H1 (cell line): Measurements from ENCODE around the gene MCRS1. TPM values are rescaled to one million over a fixed set of nuclear protein-coding genes. Genes with fewer than 3 reads are reported as not detected.

Experiments used
- CTCF ChIA-PET: fragments of 300-600 bp; sonication (Branson Sonifier 250); formaldehyde crosslinking; loops from one replicate; lab custom pipeline; 2021; ENCODE audit not compliant: partially characterized antibody; lab: Charles Lee
- POLR2A ChIA-PET: fragments of 300-600 bp; sonication (Branson Sonifier 250); formaldehyde crosslinking; loops from one replicate; lab custom pipeline; 2021; ENCODE audit warnings: inconsistent platforms; ENCODE audit not compliant: partially characterized antibody; lab: Charles Lee
- DNase-seq, 2 experiments: peaks; one replicate each; pipeline versions ENCODE4 v3.0.0 to v3.0.0-alpha.2; 2010 to 2022; ENCODE audit warnings: low spot score in 2 of 2, low read depth in 1 of 2, mixed read lengths in 1 of 2
- FAIRE-seq: peaks from 2 replicates; lab custom pipeline; 2011; peaks lifted over from hg19 to GRCh38; lab: Jason Lieb, UNC
- H2AFZ ChIP-seq: 2 replicates; pipeline ENCODE4 v1.8.1; 2012; ENCODE audit warnings: low read length, inconsistent platforms
- H2AK5ac ChIP-seq: 2 replicates; pipeline ENCODE4 v1.6.1; 2013; ENCODE audit warnings: low read depth, low read length
- H2BK120ac ChIP-seq: replicated peaks from 2 replicates; pipeline ENCODE3; 2013; ENCODE audit warnings: low read depth, low read length, inconsistent platforms
- H2BK12ac ChIP-seq: 2 replicates; pipeline ENCODE4 v1.6.1; 2013; ENCODE audit warnings: low read depth, low read length
- H2BK15ac ChIP-seq: 2 replicates; pipeline ENCODE4 v1.6.1; 2013; ENCODE audit warnings: low read length
- H2BK20ac ChIP-seq: 2 replicates; pipeline ENCODE4 v1.6.1; 2013; ENCODE audit warnings: low read length
- H2BK5ac ChIP-seq: 2 replicates; pipeline ENCODE4 v1.6.1; 2013; ENCODE audit warnings: low read depth, low read length
- H3K14ac ChIP-seq: 2 replicates; pipeline ENCODE4 v1.6.1; 2013; ENCODE audit warnings: inconsistent platforms; ENCODE audit not compliant: insufficient read length
- H3K18ac ChIP-seq: 2 replicates; pipeline ENCODE4 v1.6.1; 2013; ENCODE audit warnings: low read length; ENCODE audit errors: extremely low read depth
- H3K23ac ChIP-seq: 2 replicates; pipeline ENCODE4 v1.6.1; 2013; ENCODE audit warnings: inconsistent platforms; ENCODE audit not compliant: insufficient read length
- H3K23me2 ChIP-seq: 2 replicates; pipeline ENCODE4 v1.6.1; 2013; ENCODE audit warnings: low read depth, low read length
- H3K27ac ChIP-seq: 2 replicates; pipeline ENCODE4 v1.6.1; 2011; ENCODE audit warnings: low read depth, low read length, inconsistent platforms
- H3K27me3 ChIP-seq, 4 experiments: replicated peaks in 1 of 4; 1 replicate in 1 of 4; 2 replicates in 3 of 4; pipeline versions ENCODE4 v1.6.1 to v1.8.1; 2011 to 2013; ENCODE audit warnings: low read length in 3 of 4, mild to moderate bottlenecking in 3 of 4, inconsistent platforms in 2 of 4, mixed read lengths in 2 of 4, moderate library complexity in 1 of 4; ENCODE audit not compliant: control insufficient read depth in 3 of 4, insufficient read depth in 3 of 4; ENCODE audit errors: extremely low read depth in 1 of 4
- H3K36me3 ChIP-seq, 4 experiments: 2 replicates each; pipeline versions ENCODE4 v1.6.1 to v1.8.1; 2011 to 2013; ENCODE audit warnings: mild to moderate bottlenecking in 4 of 4, low read length in 3 of 4, moderate library complexity in 2 of 4, control low read depth in 1 of 4, inconsistent platforms in 1 of 4; ENCODE audit not compliant: insufficient read depth in 4 of 4, control insufficient read depth in 2 of 4
- H3K4ac ChIP-seq: replicated peaks from 2 replicates; pipeline ENCODE3; 2013; ENCODE audit warnings: low read length, low read depth, mixed read lengths, inconsistent platforms; ENCODE audit not compliant: insufficient read length
- H3K4me1 ChIP-seq, 4 experiments: replicated peaks in 1 of 4; 1 replicate in 1 of 4; 2 replicates in 3 of 4; pipeline versions ENCODE4 v1.6.1 to v1.8.1; 2011 to 2013; ENCODE audit warnings: low read length in 3 of 4, inconsistent platforms in 2 of 4, mixed read lengths in 1 of 4; ENCODE audit not compliant: insufficient read depth in 4 of 4, control insufficient read depth in 3 of 4
- H3K4me2 ChIP-seq, 2 experiments: 2 replicates each; pipeline versions ENCODE4 v1.6.1 to v1.8.1; 2011 to 2013; ENCODE audit warnings: low read depth in 2 of 2, low read length in 2 of 2, control low read depth in 1 of 2, inconsistent platforms in 1 of 2, mild to moderate bottlenecking in 1 of 2; ENCODE audit not compliant: insufficient read depth in 1 of 2
- H3K4me3 ChIP-seq, 4 experiments: fragments of 200-600, 300-600 bp in 1 of 4; sonication (generic), shearing (Covaris generic), sonication (Bioruptor Twin) in 1 of 4; 2 replicates each; pipeline versions ENCODE4 v1.5.1 to v1.8.1; 2011 to 2016; ENCODE audit warnings: low read length in 4 of 4, low read depth in 3 of 4, control low read depth in 2 of 4, inconsistent platforms in 2 of 4, mild to moderate bottlenecking in 2 of 4, mixed read lengths in 1 of 4, moderate library complexity in 1 of 4; ENCODE audit not compliant: insufficient read depth in 2 of 4; ENCODE audit errors: extremely low read depth in 1 of 4
- H3K56ac ChIP-seq: replicated peaks from 2 replicates; pipeline ENCODE3; 2013; ENCODE audit warnings: low read depth, mild to moderate bottlenecking, mixed read lengths, low read length, inconsistent platforms; ENCODE audit not compliant: insufficient read length
- H3K79me1 ChIP-seq: 2 replicates; pipeline ENCODE4 v1.6.1; 2013; ENCODE audit warnings: low read depth, low read length, control low read depth
- H3K79me2 ChIP-seq, 2 experiments: 2 replicates each; pipeline versions ENCODE4 v1.6.1 to v1.8.1; 2012 to 2013; ENCODE audit warnings: low read length in 2 of 2, mild to moderate bottlenecking in 2 of 2, inconsistent platforms in 1 of 2; ENCODE audit not compliant: insufficient read depth in 2 of 2, control insufficient read depth in 1 of 2
- H3K9ac ChIP-seq, 4 experiments: replicated peaks in 1 of 4; 1 replicate in 1 of 4; 2 replicates in 3 of 4; pipeline versions ENCODE4 v1.6.1 to v1.8.1; 2011 to 2013; ENCODE audit warnings: low read depth in 3 of 4, low read length in 3 of 4, control low read depth in 2 of 4, mild to moderate bottlenecking in 2 of 4, moderate library complexity in 2 of 4, inconsistent platforms in 1 of 4; ENCODE audit errors: extremely low read depth in 1 of 4
- H3K9me3 ChIP-seq, 2 experiments: 2 replicates each; pipeline versions ENCODE4 v1.6.1 to v1.8.1; 2012 to 2013; ENCODE audit warnings: mild to moderate bottlenecking in 2 of 2, moderate library complexity in 2 of 2, control low read depth in 1 of 2, inconsistent platforms in 1 of 2, low read depth in 1 of 2, low read length in 1 of 2, mixed read lengths in 1 of 2; ENCODE audit not compliant: insufficient read depth in 2 of 2
- H4K20me1 ChIP-seq, 2 experiments: replicated peaks in 1 of 2; 2 replicates each; pipeline versions ENCODE3 to v1.8.1; 2011 to 2013; ENCODE audit warnings: inconsistent platforms in 2 of 2, low read length in 2 of 2, mild to moderate bottlenecking in 1 of 2; ENCODE audit not compliant: insufficient read depth in 2 of 2, control insufficient read depth in 1 of 2
- H4K5ac ChIP-seq: 2 replicates; pipeline ENCODE4 v1.6.1; 2013; ENCODE audit warnings: low read length, low read depth, mixed read lengths, inconsistent platforms; ENCODE audit not compliant: insufficient read length
- H4K8ac ChIP-seq: 2 replicates; pipeline ENCODE4 v1.8.0; 2013; ENCODE audit warnings: mild to moderate bottlenecking, moderate library complexity, low read length, inconsistent platforms; ENCODE audit not compliant: insufficient read depth; ENCODE audit errors: extremely low read depth
- H4K91ac ChIP-seq: replicated peaks from 2 replicates; pipeline ENCODE3; 2013; ENCODE audit warnings: low read length, mixed read lengths, inconsistent platforms; ENCODE audit not compliant: insufficient read length
- CBX8 ChIP-seq: fragments of 300-800, 300-1000 bp; sonication (generic); IDR thresholded peaks from 2 replicates; pipeline ENCODE4 v1.7.1; 2016; ENCODE audit warnings: low read depth, low read length, borderline replicate concordance
- JUND ChIP-seq: IDR thresholded peaks from 2 replicates; pipeline ENCODE4 v1.6.1; 2011; ENCODE audit warnings: mild to moderate bottlenecking, improper control_type of control experiment, low read length
- NANOG ChIP-seq: IDR thresholded peaks from 2 replicates; pipeline ENCODE4 v1.6.1; 2011; ENCODE audit warnings: low read length, low read depth, mild to moderate bottlenecking, inconsistent platforms; ENCODE audit not compliant: insufficient read depth, poor library complexity, severe bottlenecking
- POU5F1 ChIP-seq: IDR thresholded peaks from 2 replicates; pipeline ENCODE4 v1.6.1; 2011; ENCODE audit warnings: low read depth, mild to moderate bottlenecking, low read length, moderate library complexity
- RAD21 ChIP-seq, 2 experiments: IDR thresholded peaks in 1 of 2; conservative IDR thresholded peaks in 1 of 2; 2 replicates each; pipeline ENCODE4 v1.6.1; 2011; ENCODE audit warnings: low read depth in 2 of 2, low read length in 2 of 2, improper control_type of control experiment in 1 of 2, inconsistent platforms in 1 of 2, mild to moderate bottlenecking in 1 of 2, moderate library complexity in 1 of 2
- RFX5 ChIP-seq: IDR thresholded peaks from 2 replicates; pipeline ENCODE4 v1.6.1; 2011; ENCODE audit warnings: low read depth, low read length, improper control_type of control experiment, borderline replicate concordance
- SIN3A ChIP-seq, 2 experiments: IDR thresholded peaks in 1 of 2; conservative IDR thresholded peaks in 1 of 2; 2 replicates each; pipeline ENCODE4 v1.6.1; 2011 to 2012; ENCODE audit warnings: low read length in 2 of 2, improper control_type of control experiment in 1 of 2, low read depth in 1 of 2, mild to moderate bottlenecking in 1 of 2
- TAF1 ChIP-seq: IDR thresholded peaks from 2 replicates; pipeline ENCODE4 v1.6.1; 2011; ENCODE audit warnings: mild to moderate bottlenecking, low read depth, low read length
- TAF7 ChIP-seq: optimal IDR thresholded peaks from 2 replicates; pipeline ENCODE3; 2011; ENCODE audit warnings: low read depth, mild to moderate bottlenecking, inconsistent platforms, low read length, moderate library complexity, borderline replicate concordance
- USF2 ChIP-seq: IDR thresholded peaks from 2 replicates; pipeline ENCODE4 v1.6.1; 2011; ENCODE audit warnings: low read length, improper control_type of control experiment
- WGBS, 2 experiments: shearing (Covaris generic) in 1 of 2; methylation state at CpG; one replicate each; pipeline versions ENCODE4 v1.1.6 to v1.1.7; 2013 to 2015; ENCODE audit warnings: low lambda C conversion rate in 2 of 2, mixed read lengths in 2 of 2, inconsistent platforms in 1 of 2, low coverage in 1 of 2, missing lambda C conversion rate in 1 of 2; ENCODE audit not compliant: insufficient replicate concordance in 2 of 2, insufficient coverage in 1 of 2, insufficient read length in 1 of 2; ENCODE audit errors: extremely low coverage in 1 of 2, missing lambda C conversion rate in 1 of 2; 5-methylcytosine and 5-hydroxymethylcytosine counted together
- polyA plus RNA-seq, 7 experiments: library from polyadenylated mRNA; depleted of rRNA in 3 of 7; stranded (reverse) in 5 of 7; unstranded in 2 of 7; fragments of >200 nt in 5 of 7; fragments of 200-250 nt in 2 of 7; gene quantifications; 1 replicate in 5 of 7; 2 replicates in 1 of 7; 4 replicates in 1 of 7; pipeline versions ENCODE4 v1.2.1 to v1.2.3, GENCODE V29; 2011 to 2013; ENCODE audit warnings: missing spikeins in 2 of 7, mixed read lengths in 2 of 7
- total RNA-seq: library from RNA; stranded (reverse); fragmentation: NEBNext Ultra II Directional; extraction: Animal tissue kit (Norgen Biotek cat#: 25700); gene quantifications from 2 replicates; pipeline ENCODE4 v1.2.1, GENCODE V29; 2021

Gene MCRS1
- total and polyA plus RNA-seq, 2 of the 8 experiments (the other 6 are each of a cell fraction or from before 2014, with no cell fraction given), result 90.3 to 139 TPM

GRCh38 chr12:49521389-49521788 lies 46.6 kb downstream of the MCRS1 start:
- no peaks in the 10 kb centered on the region for H3K4me1 ChIP-seq
- no peak overlapping the region for H3K4me3 ChIP-seq
- no peak overlapping the region for H3K27ac ChIP-seq
- H4K5ac ChIP-seq, result no peak overlapping the region
- DNase-seq (no peak), FAIRE-seq (no peak)
- no peak overlapping the region for H3K56ac ChIP-seq
- no peak overlapping the region for H3K4ac ChIP-seq
- no peaks in the 10 kb centered on the region for H3K23me2 ChIP-seq
- H2AK5ac ChIP-seq, result no peak overlapping the region
- peaks cover 5 to 21% (median 12%) of the 10 kb centered on the region in 4 experiments; a peak in 6 of 8 replicates for H3K36me3 ChIP-seq
- no peak overlapping the region for H2BK120ac ChIP-seq
- H3K9me3 ChIP-seq, result no peaks in the 10 kb centered on the region
- no peaks in the 10 kb centered on the region for H3K27me3 ChIP-seq
- no peak overlapping the region for H3K18ac ChIP-seq
- POLR2A ChIA-PET, result no interaction called here
- H3K79me1 ChIP-seq, result no peaks in the 10 kb centered on the region
- H2AFZ ChIP-seq, result no peak overlapping the region
- no peaks in the 10 kb centered on the region for H4K20me1 ChIP-seq
- H2BK5ac ChIP-seq, result no peak overlapping the region
- H3K79me2 ChIP-seq, result no peaks in the 10 kb centered on the region
- no peak overlapping the region for H2BK15ac ChIP-seq
- WGBS, 2 experiments, result 90% methylated on average over 4 of the region's 4 CpGs; no CpG with 5 or more reads in 1 of the 2 experiments
- H3K4me2 ChIP-seq, result no peak overlapping the region
- no peak overlapping the region for H2BK12ac ChIP-seq
- H4K91ac ChIP-seq, result no peak overlapping the region
- H3K14ac ChIP-seq, result no peak overlapping the region
- H2BK20ac ChIP-seq, result no peak overlapping the region
- H3K9ac ChIP-seq, result no peak overlapping the region
- H3K23ac ChIP-seq, result no peak overlapping the region
- CTCF ChIA-PET, result interaction anchor here (10.7 kb wide), 1 partner anchor 163 kb away, joined by 72 read pairs; no protein-coding TSS in a partner anchor
- no peak overlapping the region for H4K8ac ChIP-seq
- TF ChIP-seq SIN3A (conservative IDR thresholded peaks at IDR 0.05 in 1 of 2, IDR thresholded peaks at IDR 0.05 in 1 of 2; ENCODE audit: low read depth in 1 of 2, low read length in 2 of 2) (no peak), USF2 (no peak), NANOG (no peak), RFX5 (no peak), CBX8 (no peak), POU5F1 (no peak), JUND (no peak), TAF1 (no peak), TAF7 (no peak), RAD21 (IDR thresholded peaks at IDR 0.05 in 1 of 2, conservative IDR thresholded peaks at IDR 0.05 in 1 of 2; ENCODE audit: low read depth in 2 of 2, low read length in 2 of 2) (no peak)
